Iris pigment epithelial cell (primary cell): Measurements from ENCODE around the gene CROCC2.

Experiments used
- DNase-seq: peaks from one replicate; pipeline ENCODE4 v3.0.0-alpha.2; 2011; ENCODE audit warnings: low read depth

The CROCC2 gene

DNA sequence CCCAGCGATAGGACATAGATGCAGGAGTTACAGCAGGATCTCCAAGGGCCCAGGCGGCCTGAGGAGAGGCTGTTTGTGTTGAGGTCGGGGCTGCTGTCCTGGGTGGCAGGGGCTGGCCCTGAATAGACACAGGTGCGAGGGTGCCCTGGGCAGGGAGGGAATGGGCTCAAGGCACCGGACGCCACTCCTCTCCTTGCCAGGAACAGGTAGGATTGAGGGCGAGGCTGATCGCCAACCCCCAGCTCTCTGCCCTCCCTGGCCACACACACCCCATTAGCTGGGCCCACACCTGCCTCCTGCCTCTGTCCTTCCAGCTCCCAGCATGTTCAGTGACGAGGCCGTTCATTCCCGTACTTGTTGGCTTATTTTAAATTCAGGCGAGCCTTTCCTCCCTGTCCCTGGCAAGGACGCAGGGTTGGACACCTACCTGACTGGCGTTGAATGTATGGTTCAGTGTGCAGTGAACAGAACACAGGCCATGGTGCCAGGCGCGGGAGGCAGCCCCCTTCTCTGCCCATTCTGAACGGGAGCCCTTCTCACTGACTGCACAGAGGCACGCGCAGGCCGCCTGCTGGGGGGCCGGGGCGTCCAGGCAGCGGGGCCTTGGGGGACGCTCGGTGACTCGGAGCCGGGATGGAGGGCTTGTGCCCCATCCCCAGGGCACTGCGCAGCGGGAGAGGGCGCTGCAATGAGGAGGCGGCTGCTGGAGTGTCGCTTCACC lies 51.0 kb downstream of the CROCC2 start:
- no peak for DNase-seq

GRCh38 chr2:240957656-240958365 lies 51.7 kb downstream of the CROCC2 start:
- no peak for DNase-seq

GRCh38 chr2:240958366-240959213 lies 52.5 kb downstream of the CROCC2 start:
- no peak for DNase-seq

- no peak for DNase-seq
Observed at GRCh38 chr2:240959214-240959940, 53.2 kb downstream of the CROCC2 start.

GRCh38 chr2:240959941-240960308 lies 53.8 kb downstream of the CROCC2 start:
- DNase-seq: no peak

DNA sequence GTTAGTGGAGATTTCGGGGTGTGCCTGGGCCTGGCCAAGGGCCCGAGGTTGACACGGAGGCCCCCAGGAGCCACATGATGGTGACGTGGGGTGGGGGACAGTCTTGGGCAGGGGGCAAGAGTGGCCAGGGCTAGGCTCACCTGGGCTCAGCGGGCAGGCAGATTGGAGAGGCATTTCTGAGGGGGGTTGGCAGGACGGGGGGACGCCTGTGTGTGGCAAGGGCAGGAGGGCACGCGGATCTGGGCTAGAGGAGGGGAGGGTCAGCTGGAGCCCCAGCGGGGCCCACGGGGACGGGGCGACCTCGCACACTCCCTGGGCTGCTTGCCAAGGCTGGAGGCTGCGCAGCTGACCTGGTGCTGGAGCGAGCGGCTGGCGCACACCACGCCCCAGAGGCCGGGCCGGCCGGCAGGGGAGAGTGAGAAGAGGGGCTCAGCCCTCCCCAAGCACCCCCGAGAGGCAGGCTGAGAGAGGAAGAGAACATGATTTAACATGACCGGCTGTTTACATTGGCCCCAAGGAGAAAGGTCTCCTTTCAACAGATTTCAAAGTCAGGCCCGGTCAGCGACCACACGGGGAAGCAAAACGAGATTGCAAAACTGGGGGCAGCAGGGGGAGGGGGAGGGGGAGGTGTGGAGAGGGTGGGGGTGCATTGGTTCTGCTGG lies 54.3 kb downstream of the CROCC2 start:
- DNase-seq: peak; percentile 46

DNA sequence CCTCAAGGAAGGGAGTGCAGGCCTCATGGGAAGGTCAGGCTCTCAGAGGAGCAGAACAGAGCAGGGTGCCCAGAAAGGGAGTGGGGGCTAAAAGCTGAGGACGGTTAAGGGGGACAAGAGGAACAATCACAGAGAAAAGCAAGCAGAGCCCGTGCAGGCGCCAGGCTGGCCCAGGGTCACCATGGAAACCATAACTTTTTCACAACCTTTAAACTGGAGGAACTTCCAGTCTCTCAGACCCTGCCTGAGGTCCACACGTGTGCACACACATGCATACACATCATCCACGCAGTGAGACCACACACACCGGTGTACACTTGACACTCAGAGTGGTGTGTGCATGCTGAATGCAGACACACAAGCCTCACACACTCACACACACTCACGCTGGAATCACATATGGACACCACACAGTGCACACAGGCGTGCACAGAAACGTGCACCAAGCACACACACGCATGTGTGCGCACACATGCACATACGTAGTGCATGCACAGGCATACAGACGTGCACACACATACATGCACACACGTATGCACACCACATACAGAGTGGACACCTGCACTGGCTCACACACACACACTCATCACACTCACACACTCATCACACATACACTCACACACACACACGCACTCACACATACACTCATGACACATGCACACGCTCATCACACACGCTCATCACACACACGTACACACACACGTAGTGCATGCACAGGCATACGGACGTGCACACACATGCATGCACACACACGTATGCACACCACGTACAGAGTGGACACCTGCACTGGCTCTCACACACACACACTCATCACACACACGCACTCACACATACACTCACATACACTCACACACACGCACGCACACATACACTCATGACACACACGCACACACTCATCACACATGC lies 55.1 kb downstream of the CROCC2 start:
- peak; percentile 26 for DNase-seq

GRCh38 chr2:240961910-240962299 lies 55.8 kb downstream of the CROCC2 start:
- DNase-seq: no peak

GRCh38 chr2:240962300-240963064 lies 56.3 kb downstream of the CROCC2 start:
- DNase-seq: peak; percentile 24

GRCh38 chr2:240963065-240963867 lies 57.1 kb downstream of the CROCC2 start:
- no peak for DNase-seq

DNA sequence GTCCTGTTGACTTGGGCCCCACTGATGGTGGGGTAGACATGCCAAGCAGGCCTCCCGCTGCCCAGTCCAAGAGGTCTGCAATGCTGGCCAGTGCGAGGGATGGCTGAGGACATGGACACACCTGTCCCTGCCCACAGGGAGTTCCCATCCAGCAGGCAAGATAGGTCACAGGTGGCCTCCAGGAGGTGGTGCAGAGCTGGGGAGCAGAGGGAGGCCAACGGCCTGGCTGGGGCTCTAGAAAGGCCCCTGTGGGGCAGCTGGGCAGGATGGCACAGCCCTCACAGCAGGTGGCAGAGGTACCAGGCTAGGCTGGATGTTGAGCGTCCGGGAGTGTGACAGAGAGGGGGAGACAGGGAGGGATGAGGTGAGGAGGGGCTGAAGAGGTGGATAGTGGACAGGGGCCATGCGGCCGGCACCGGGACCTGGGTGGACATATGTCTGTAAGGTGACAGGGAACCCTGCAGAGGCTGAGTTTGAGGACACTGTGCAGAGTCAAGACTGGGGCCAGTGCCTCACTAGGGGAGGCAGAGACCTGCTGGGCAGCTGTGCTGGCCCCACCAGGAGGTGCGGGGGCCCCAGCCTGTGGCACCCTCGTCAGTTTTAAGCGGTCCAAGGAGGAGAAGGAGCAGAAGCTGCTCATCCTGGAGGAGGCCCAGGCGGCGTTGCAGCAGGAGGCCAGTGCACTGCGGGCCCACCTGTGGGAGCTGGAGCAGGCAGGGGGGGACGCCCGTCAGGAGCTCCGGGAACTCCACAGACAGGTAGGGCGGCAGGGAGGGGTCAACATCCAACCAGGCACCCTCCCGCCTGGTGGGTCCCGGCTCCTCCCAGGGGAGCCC lies 58.0 kb downstream of the CROCC2 start:
- no peak for DNase-seq

DNA sequence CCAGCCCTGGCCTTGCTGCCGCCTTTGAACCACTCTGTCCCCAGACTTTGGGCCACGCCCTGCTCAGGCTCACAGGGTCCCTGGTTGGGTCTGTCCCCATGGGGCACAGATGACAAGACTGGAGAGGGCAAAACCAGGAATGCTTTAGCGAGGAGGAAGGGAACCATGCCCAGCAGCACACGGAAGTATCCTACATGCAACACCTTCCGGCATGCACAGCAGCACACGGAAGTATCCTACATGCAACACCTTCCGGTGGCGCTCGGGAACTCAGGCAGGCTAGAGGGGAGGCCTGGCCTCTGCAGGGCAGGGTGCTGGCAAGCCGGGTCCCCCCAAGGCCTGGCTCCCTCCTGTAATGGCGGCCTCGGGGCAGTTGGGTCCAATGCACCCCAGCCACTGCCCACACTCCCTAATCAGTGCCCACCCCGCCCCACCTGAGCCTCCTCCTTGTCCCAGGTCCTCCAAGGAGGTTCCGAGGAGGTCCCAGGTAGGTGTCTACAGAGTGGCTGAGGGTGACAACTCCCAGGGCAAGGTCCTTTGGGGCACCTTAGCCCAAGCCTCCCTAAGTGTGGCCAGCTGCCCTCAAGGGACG lies 58.7 kb downstream of the CROCC2 start:
- no peak for DNase-seq

DNA sequence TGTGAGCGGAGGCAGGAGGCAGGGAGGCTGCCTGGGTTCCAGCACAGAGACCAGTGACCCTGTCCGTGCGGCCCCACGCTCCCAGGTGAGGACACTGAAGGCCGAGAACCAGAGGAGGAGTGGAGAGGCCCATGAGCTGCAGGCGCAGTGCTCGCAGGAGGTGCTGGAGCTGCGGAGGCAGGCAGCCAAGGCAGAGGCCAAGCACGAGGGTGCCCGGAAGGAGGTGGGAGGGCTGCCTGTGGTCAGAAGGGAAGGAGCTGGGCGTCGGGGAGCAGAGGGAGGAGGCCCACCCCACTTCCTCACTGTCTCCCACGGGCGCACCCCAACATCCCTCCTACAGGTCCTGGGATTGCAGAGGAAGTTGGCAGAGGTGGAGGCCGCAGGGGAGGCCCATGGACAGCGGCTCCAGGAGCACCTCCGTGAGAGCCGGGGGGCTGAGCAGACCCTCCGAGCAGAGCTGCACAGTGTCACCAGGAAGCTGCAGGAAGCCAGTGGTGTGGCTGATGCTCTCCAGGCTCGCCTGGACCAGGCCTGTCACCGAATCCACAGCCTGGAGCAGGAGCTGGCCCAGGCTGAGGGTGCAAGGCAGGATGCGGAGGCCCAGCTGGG lies 59.3 kb downstream of the CROCC2 start:
- DNase-seq: no peak

GRCh38 chr2:240965905-240966456 lies 59.8 kb downstream of the CROCC2 start:
- no peak for DNase-seq

DNA sequence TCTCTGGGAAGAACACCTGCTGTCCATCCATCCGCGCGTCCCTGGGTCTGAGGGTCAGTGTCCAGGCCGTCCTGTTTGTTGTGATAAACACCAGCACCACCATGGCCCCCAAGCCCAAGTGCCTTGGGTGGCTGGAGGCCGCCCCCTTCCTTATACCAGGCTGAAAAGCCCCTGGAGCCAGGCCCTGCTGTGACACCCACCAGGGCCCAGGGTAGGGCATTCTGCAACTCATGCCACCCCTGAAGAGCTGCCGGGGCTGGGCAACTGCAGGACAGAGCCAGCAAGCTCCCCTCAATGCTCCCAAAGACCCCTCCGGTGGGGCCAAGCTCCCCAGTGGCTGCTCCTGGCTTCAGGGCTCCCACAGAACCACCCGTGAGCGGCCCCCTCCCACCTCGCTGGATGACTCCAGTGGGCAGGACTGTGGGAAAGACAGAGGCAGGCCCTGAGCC lies 60.3 kb downstream of the CROCC2 start:
- no peak for DNase-seq

DNA sequence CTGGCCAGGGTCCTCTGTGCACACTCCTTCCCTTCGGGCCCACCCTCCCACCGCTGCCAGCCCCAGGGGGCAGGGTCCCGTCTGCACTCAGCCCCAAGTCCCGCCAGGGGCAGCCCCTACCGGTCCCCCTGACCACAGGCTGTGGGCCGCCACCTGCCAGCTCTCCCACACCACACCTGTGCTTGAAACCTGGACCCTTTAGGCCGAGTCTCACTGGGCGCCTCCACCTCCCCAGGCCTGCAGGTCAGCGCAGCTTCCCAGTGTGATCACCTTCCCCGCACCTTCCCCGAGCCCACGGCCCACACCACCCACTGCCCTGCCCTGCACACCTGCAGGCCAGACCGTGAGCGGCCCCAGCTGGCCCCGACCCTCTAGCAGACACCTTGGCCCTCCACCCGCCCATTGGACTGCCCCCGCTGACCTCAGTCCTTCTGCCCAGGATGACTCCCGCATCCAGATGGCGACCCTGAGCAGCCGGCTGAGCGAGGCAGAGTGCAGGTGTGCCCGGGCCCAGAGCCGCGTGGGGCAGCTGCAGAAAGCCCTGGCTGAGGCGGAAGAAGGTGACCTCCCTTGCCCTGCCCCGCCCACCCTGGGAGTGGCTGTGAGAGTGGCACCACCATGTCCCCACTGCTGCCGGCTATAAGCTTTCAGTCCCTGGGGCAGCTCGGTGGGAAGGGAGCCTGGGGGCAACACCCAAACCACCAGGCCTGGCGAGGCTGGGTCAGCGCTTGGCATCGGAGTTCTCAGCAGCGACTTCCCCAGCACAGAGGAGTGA lies 61.0 kb downstream of the CROCC2 start:
- DNase-seq: no peak
